Activated CD4-positive, alpha-beta T cell treated with anti-CD3 and anti-CD28 coated beads, Interleukin-2, amount 50 U/mL, for 4 hours (primary cell): ENCODE results near the gene RNF121.

Experiments
- DNase-seq, 2 experiments: peaks; one replicate each; pipeline ENCODE4 v3.0.0-alpha.2; 2020

Gene RNF121

GRCh38 chr11:71991494-71991893, 62.6 kb downstream of the RNF121 start:
- DNase-seq = no peak

GRCh38 chr11:71992136-71992730, 63.4 kb downstream of the RNF121 start:
- DNase-seq = no peak

- DNase-seq = no peak
Measured at GRCh38 chr11:71994786-71995185, 65.9 kb downstream of the RNF121 start.

- DNase-seq = no peak
Measured at GRCh38 chr11:71995726-71996291, 67.0 kb downstream of the RNF121 start.

GRCh38 chr11:71996517-71996916, 67.7 kb downstream of the RNF121 start:
- DNase-seq = no peak

- no peak for DNase-seq
Measured at GRCh38 chr11:71996946-71997345, 68.1 kb downstream of the RNF121 start.

GRCh38 chr11:71997594-71997993, 68.7 kb downstream of the RNF121 start:
- DNase-seq = no peak

GRCh38 chr11:71998061-71998460, 69.2 kb downstream of the RNF121 start:
- DNase-seq = no peak

- DNase-seq = no peak
Measured at GRCh38 chr11:71998649-71999310, 69.9 kb downstream of the RNF121 start, which contains the start of gene IL18BP. IL18BP (plus strand) TSS chr11:71998909; CDS start chr11:71999985, 1,076 bp downstream.

- DNase-seq = no peak
Measured at GRCh38 chr11:71999362-71999761, 70.5 kb downstream of the RNF121 start.

GRCh38 chr11:71999798-72000197, 71.0 kb downstream of the RNF121 start:
- no peak for DNase-seq

- DNase-seq = no peak
Measured at GRCh38 chr11:72000202-72000867, 71.5 kb downstream of the RNF121 start.

- DNase-seq = no peak
Measured at GRCh38 chr11:72001285-72001684, 72.4 kb downstream of the RNF121 start.

- no peak for DNase-seq
Measured at GRCh38 chr11:72001834-72002591, 73.2 kb downstream of the RNF121 start.

- DNase-seq = no peak
Measured at GRCh38 chr11:72002841-72003775, 74.3 kb downstream of the RNF121 start.

GRCh38 chr11:72003776-72004171, 74.9 kb downstream of the RNF121 start:
- DNase-seq = no peak

- DNase-seq = no peak
Measured at GRCh38 chr11:72004515-72005346, 75.9 kb downstream of the RNF121 start.

GRCh38 chr11:72005347-72006260, 76.8 kb downstream of the RNF121 start:
- no peak for DNase-seq

- DNase-seq = no peak
Measured at GRCh38 chr11:72006309-72007088, 77.7 kb downstream of the RNF121 start.
